HG03175 (cell line): ENCODE data around the gene AGBL2.
"Not testable (repeated sequence)": the region's sequence is repeated elsewhere in the genome, so short reads cannot be mapped to it uniquely, and the experiment has no call there.

Source experiments
- ATAC-seq: cut with Tn5 transposase; IDR thresholded peaks from one replicate; pipeline ENCODE4 v1.9.1; 2021; ENCODE audit warnings: mild to moderate bottlenecking, moderate library complexity; ENCODE audit not compliant: unreplicated experiment

AGBL2 gene

DNA sequence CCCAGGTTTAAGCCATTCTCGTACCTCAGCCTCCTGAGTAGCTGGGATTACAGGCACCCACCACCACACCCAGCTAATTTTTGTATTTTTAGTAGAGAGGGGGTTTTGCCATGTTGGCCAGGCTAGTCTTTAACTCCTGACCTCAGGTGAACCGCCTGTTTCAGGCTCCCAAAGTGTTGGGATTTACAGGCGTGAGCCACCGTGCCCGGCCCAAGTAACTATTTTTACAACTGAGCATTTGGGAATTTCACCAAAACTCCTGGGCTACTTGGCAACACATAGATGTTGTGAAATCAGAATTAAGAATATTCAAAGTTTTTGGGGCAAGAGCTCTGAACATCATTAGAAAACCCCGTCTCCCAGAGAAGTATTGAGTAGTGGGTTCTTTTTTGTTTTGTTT is 74.7 kb downstream of the AGBL2 start:
- ATAC-seq, result not testable (repeated sequence)

DNA sequence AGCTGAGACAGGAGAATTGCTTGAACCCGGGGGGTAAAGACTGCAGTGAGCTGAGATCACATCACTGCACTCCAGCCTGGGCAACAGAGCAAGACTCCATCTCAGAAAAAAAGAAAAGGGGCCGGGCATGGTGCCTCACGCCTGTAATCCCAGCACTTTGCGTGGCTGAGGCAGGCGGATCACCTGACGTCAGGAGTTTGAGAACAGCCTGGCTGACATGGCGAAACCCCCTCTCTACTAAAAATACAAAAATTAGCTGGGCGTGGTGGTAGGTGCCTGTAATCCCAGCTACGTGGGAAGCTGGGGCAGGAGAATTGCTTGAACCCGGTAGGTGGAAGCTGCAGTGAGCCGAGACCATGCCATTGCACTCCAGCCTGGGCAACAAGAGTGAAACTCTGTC is 78.8 kb downstream of the AGBL2 start:
- ATAC-seq, result not testable (repeated sequence)

DNA sequence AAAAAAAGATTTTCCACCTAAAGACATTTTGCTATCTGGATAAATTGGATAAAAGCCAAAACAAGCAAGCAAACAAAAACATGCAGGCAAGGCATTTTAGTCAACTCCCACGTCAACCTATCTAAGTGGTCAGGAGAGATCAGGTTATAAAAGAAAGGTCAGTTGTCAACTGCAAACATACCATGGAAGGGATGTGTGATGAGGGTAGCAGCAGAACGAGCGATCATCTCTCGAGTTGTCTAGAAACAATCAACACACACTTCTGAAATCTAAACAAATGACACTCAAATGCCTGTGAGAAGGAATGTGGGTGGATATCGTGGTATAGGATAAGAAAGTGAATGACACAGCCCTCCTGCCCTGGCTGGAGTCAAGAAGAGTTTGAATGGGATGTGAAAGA is 83.7 kb downstream of the AGBL2 start:
- ATAC-seq, result no peak

DNA sequence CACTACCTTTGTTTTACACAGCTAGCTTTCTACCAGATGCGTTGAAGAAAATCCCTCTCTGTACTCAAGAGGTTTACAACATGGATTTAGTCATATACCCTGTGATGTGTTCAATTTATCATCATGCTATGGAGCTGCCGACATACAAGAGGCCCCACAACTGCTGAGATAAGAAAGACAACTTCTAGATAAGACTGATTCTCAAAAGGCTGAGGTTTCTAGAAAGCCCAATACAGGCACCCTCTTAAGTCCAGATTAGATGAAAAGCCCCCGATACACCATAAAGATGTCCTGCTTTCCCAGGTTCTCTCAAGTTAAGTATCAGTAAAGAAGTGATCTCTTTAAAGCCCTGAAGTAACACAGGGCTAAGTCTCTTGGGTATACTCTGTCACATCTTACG is 87.1 kb downstream of the AGBL2 start:
- ATAC-seq, result no peak

DNA sequence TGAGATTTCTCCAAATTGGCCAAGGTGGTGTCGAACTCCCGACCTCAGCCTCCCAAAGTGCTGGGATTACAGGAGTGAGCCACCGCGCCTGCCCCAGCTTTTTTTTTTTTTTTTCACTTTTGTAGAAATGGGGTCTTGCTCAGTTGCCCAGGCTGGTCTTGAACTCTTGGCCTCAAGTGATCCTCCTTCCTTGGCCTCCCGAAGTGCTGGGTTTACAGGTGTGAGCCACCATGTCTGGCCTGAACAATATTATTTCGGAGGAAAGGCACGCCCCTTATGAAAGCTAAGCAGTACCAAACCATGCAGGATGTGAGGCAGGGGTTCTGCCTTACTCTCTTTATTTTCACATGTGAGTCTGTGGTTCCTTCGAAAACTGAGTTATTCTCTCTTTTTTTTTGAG is 88.9 kb downstream of the AGBL2 start:
- ATAC-seq, result no peak

DNA sequence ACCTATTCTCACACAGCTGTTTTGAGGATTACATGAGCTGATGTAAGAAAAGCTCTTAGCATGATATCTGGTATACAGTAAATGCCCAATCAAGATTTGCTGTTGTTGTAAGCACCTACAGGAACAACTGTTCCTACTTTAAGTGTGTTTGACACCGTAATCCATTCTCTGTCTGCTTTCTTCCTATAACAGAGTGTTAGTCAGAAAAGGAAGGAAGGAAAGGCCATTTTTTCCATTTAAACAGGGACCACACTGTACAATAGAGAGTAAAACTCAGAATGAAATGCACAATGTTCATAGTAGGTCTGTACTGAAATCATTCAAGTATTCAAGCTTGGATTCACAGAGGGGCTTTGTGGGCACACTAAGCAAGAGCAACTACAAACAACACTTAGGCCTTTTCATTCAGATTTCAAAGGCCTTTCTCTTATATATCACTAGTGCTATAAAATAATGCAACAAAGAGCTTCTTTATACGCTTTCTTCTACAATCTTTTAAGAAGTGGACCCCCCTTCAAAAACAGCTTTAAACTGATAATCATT is 94.3 kb downstream of the AGBL2 start:
- no peak for ATAC-seq

DNA sequence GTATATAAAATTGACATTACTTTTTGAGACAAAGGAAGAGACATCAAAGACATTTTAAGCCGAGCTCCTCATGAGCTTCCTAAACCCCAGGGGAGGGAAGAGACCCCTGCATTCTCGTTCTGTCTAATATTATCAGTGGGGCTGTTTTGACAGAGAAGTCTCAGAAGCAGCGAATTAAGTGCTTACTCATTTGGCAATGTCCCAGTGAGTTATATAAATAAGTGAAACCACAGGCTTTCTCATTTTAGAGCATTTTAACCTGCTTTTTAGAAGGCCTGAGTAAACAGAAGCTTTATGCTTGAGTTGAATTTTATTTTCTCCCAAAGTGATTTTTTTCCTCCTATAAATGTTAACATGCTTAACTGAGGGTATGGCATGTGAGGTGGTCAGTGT is 97.8 kb downstream of the AGBL2 start:
- ATAC-seq, result no peak

DNA sequence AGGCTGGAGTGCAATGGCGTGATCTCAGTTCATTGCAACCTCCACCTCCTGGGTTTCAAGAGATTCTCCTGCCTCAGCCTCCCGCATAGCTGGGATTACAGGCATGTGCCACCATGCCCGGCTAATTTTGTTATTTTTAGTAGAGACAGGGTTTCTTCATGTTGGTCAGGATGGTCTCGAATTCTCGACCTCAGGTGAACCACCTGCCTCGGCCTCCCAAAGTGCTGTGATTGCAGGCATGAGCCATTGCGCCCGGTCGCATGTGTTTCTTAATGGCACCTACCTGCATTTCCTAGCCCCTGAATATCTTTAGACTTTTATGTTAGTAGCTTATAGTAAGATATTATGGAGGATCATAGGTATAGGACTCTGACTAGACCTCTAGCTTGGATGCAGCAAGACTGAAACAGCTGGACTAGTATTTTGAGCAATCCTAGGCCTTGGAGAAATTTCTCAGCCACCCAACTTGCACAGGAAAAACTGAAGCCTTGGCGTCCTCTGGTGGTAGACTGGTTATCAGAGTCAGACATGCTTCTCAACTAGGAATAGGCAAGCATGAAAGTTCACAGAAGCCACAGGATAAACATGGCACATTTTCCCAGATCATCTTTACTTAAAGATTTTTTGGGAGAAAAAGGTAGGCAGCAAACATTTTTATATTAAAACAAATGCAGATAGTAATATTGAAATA is 98.3 kb downstream of the AGBL2 start:
- no peak for ATAC-seq

DNA sequence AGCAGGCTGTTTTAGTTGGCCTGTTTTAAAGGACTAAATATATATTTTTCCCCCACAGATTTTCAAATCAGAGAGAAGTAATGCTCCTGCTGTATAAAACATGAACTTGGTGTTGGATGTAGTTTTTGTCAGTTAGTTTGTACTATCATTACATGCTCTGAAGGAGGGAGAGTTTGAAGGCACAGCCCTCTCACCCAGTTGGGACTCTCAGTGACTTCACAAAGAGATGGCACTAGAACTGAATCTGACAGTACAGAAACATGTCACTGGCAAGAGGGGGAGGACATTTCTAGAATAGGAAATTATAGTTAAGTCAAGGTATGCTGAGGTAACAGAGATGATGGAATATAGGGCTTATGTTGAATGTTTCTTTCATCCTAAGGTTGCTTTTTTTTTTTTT is 99.9 kb downstream of the AGBL2 start:
- no peak for ATAC-seq

DNA sequence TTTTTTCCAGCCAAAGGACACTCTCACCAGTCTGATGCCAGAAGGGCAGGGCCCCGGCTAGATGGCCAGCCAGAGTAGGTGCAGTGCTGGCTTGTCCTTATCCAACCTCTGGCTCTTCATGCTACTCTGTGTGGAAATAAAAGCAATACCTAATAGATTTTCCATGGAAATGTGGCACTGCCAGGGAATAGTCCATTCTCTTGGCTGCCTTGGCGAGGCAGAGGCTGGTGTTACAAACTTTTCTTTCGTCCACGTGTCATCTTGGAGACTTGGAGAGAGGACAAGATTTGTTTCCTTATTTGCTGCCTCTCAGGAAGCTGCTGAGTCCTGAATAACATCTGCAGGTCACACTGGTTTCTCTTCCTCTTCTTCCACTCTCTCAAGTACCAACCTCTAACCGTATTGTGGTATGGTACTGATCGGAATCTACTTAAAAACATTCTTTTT is 103.8 kb downstream of the AGBL2 start:
- peak; percentile 74 for ATAC-seq

DNA sequence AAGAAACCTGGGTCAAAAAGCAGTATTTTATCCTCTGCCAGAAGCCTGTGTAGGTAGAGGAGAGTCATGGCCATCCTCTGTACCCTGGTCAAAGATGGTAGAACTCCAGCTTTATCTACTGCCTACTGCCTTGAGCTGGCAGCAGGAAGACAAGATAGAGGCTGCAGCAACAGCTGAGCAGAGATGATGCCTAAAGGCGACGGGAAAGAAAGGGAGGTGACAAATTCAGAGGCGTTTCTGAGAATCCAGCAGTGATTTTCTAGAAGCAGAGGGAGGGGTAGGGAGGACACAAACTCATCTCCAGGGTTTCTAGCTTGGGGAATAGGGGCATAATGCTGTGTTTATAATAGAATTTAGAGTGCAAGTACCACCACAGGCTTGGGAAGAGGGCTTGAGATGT is 105.5 kb downstream of the AGBL2 start:
- ATAC-seq, result no peak
